Immature natural killer cell (primary cell): Measurements from ENCODE around the gene MFAP3L. TPM values are rescaled to one million over a fixed set of nuclear protein-coding genes. Genes with fewer than 3 reads are reported as not detected.
"Not testable (repeated sequence)": the region's sequence is repeated elsewhere in the genome, so short reads cannot be mapped to it uniquely, and the experiment has no call there.

ENCODE experiments used
- DNase-seq, 3 donors: peaks; one replicate each; pipeline ENCODE4 v3.0.0; 2022; ENCODE audit warnings: mixed read lengths in 1 of 3
- H3K27ac Mint-ChIP-seq, 6 donors: one replicate each; pipeline ENCODE4 v1.8.0; 2020; ENCODE audit warnings: mixed read lengths in 6 of 6, mild to moderate bottlenecking in 5 of 6, inconsistent platforms in 4 of 6, moderate library complexity in 3 of 6
- H3K27me3 Mint-ChIP-seq, 3 donors: one replicate each; pipeline ENCODE4 v1.8.0; 2020 to 2021; ENCODE audit warnings: low read depth in 3 of 3, mild to moderate bottlenecking in 3 of 3, mixed read lengths in 3 of 3, moderate library complexity in 3 of 3, inconsistent platforms in 1 of 3
- H3K36me3 Mint-ChIP-seq, 3 donors: one replicate each; pipeline ENCODE4 v1.8.0; 2020; ENCODE audit warnings: mixed read lengths in 3 of 3, inconsistent platforms in 2 of 3, mild to moderate bottlenecking in 2 of 3
- H3K4me1 Mint-ChIP-seq, 2 donors: one replicate each; pipeline ENCODE4 v1.8.0; 2020; ENCODE audit warnings: inconsistent platforms in 2 of 2, mild to moderate bottlenecking in 2 of 2, mixed read lengths in 2 of 2, moderate library complexity in 1 of 2
- H3K4me3 Mint-ChIP-seq, 5 donors: one replicate each; pipeline ENCODE4 v1.8.0; 2020; ENCODE audit warnings: mild to moderate bottlenecking in 5 of 5, mixed read lengths in 5 of 5, inconsistent platforms in 3 of 5, moderate library complexity in 3 of 5
- H3K9me3 Mint-ChIP-seq, 6 donors: one replicate each; pipeline ENCODE4 v1.8.0; 2020; ENCODE audit warnings: mild to moderate bottlenecking in 6 of 6, mixed read lengths in 6 of 6, inconsistent platforms in 4 of 6, moderate library complexity in 3 of 6
- polyA plus RNA-seq, 3 donors: library from polyadenylated mRNA; unstranded; fragments of 300-500 nt; fragmentation: Illumina TruSeq; gene quantifications; one replicate each; pipeline ENCODE4 v1.2.3, GENCODE V29; 2021

Gene MFAP3L
- polyA plus RNA-seq, 3 donors from 2014 or later: 0.63 to 3.4 (median 2.9) TPM

- Mint-ChIP-seq H3K27me3 (peaks cover 0 to 6% (median 2%) of the 10 kb centered on the region in 3 donors), H3K4me3 (no peak overlapping the region), H3K9me3 (peaks cover 0 to 2% (median 0%) of the 10 kb centered on the region in 6 donors), H3K27ac (no peak overlapping the region), H3K4me1 (no peaks in the 10 kb centered on the region), H3K36me3 (no peaks in the 10 kb centered on the region)
- no peak for DNase-seq
Measured at GRCh38 chr4:169968999-169969398, 57.2 kb downstream of the MFAP3L start.

DNA sequence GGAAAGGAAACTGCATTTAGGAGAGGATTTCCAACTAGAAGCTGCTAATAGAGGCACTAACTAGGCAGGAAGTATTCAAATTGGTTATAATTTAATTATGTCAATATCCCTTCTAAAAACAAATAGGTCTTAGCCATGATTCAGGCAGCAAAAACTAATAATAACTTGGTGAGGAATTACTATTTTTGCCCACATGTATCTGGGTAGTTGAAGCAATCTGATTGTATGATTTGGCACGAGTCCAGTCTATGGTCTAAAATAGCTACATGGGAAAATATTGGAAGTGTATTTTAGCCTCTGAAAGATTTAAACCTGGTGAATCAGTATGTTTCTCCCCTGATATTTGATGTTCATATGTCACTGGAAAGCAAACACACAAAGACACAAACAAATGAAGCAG lies 62.2 kb downstream of the MFAP3L start:
- H3K36me3 Mint-ChIP-seq: no peaks in the 10 kb centered on the region
- peaks cover 0 to 3% (median 2%) of the 10 kb centered on the region in 3 donors for H3K27me3 Mint-ChIP-seq
- no peak for DNase-seq
- no peak overlapping the region for H3K4me3 Mint-ChIP-seq
- no peaks in the 10 kb centered on the region for H3K4me1 Mint-ChIP-seq
- H3K27ac Mint-ChIP-seq: no peak overlapping the region
- peaks cover 0 to 6% (median 0%) of the 10 kb centered on the region in 6 donors for H3K9me3 Mint-ChIP-seq

DNA sequence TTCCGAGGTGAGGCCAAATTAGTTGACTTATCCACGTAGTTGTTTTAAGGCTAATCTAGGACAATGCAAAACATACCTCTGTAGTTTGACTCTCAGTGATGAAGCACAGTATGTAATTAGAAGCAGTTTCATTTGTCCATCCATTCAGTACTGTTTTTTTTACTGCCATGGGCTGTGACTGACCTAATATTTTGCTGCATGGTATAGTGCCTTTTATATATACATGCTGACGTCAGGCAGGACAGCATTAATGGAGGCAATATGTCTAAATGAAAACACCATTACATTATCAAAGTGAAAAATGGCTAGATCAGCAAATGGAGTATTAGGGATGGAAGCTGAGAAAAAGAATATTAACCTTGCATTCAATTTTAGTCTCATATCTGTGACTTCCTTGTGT lies 66.9 kb downstream of the MFAP3L start:
- peaks cover 0 to 6% (median 4%) of the 10 kb centered on the region in 3 donors for H3K27me3 Mint-ChIP-seq
- H3K36me3 Mint-ChIP-seq: no peaks in the 10 kb centered on the region
- H3K27ac Mint-ChIP-seq: no peak overlapping the region
- no peak for DNase-seq
- no peak overlapping the region for H3K4me3 Mint-ChIP-seq
- peaks cover 0 to 4% (median 0%) of the 10 kb centered on the region in 6 donors for H3K9me3 Mint-ChIP-seq
- H3K4me1 Mint-ChIP-seq: no peaks in the 10 kb centered on the region

DNA sequence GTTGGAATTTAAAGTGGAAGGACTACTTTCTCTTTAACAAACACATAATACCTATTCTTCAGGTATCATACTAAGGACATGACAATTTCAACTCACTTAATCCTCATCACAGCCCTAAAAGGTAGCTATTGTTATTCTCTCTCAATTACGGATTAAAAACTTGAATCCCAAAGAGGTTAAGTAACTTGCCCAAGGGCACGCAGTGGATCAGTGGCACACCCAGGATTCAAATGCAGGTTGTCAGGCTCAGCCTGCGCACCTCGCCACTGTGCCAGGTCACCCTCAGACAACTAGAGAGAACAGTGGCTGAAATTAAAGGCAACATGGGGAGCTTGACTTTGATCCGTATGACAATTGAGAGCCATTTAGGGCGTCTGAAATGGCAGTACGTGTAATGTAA lies 67.6 kb downstream of the MFAP3L start:
- peaks cover 0 to 6% (median 4%) of the 10 kb centered on the region in 3 donors for H3K27me3 Mint-ChIP-seq
- H3K27ac Mint-ChIP-seq: no peak overlapping the region
- no peaks in the 10 kb centered on the region for H3K36me3 Mint-ChIP-seq
- H3K4me1 Mint-ChIP-seq: no peaks in the 10 kb centered on the region
- DNase-seq: no peak
- H3K4me3 Mint-ChIP-seq: no peak overlapping the region
- peaks cover 0 to 4% (median 0%) of the 10 kb centered on the region in 6 donors for H3K9me3 Mint-ChIP-seq

DNA sequence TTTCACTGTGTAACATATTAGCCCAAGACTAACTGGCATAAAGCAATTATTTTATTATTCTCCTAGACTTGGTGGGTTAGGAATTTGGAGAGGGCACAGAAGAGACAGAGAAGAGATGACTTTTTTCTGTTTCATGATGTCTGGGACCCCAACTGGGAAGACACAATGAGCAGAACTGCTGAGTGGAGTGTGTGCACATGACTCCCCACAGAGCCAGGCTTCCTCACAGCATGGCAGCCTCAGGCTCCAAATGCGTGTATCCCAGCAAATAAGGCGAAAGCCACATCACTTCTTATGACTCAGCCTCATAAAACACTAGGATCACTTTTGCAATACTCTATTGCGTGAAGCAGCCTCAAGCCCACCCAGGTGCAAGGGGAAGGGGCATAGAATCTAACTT lies 68.4 kb downstream of the MFAP3L start:
- H3K4me1 Mint-ChIP-seq: no peaks in the 10 kb centered on the region
- no peak overlapping the region for H3K27ac Mint-ChIP-seq
- peaks cover 0 to 6% (median 4%) of the 10 kb centered on the region in 3 donors for H3K27me3 Mint-ChIP-seq
- H3K4me3 Mint-ChIP-seq: no peak overlapping the region
- peaks cover 0 to 4% (median 0%) of the 10 kb centered on the region in 6 donors for H3K9me3 Mint-ChIP-seq
- no peak for DNase-seq
- H3K36me3 Mint-ChIP-seq: no peaks in the 10 kb centered on the region

DNA sequence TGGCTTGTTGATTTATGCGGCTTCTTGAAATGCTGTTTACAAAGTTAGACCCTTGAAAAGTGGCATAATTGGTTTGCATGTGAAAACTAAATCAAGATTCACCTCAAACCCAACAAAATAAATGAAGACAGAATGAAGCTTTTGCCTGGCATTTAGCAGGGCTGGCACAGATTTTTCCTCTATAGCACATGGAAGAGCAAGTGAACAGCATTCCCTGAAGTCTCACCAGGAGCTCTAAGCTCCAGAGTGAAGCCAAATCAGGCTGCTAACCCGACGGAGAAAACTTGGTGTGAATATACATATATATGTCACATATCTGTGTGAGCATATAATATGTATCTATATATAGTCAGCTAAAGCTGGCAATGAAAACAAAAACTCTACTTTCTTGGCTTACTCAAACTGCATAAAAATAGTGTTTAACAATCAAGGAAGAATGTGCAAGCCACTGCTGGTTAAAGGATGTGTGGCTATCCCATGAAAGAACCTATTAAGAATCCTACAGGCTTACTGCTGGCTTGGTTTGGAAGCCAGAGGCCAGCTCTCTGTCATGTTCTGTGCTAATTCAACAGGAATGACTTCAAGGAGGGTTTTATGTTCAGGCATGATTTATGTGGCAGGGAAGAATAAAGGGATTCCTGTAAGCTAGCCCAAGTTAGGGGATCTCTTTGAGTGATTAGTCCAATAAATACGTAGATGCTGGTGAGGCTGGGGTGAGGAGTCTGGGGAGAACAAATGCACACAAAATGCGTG lies 69.9 kb downstream of the MFAP3L start:
- no peaks in the 10 kb centered on the region for H3K9me3 Mint-ChIP-seq
- no peaks in the 10 kb centered on the region for H3K4me1 Mint-ChIP-seq
- no peak overlapping the region for H3K27ac Mint-ChIP-seq
- DNase-seq: no peak
- peaks cover 0 to 6% (median 4%) of the 10 kb centered on the region in 3 donors for H3K27me3 Mint-ChIP-seq
- H3K36me3 Mint-ChIP-seq: no peaks in the 10 kb centered on the region
- no peak overlapping the region for H3K4me3 Mint-ChIP-seq

GRCh38 chr4:169955521-169955920 lies 70.7 kb downstream of the MFAP3L start:
- Mint-ChIP-seq H3K27ac (no peak overlapping the region), H3K27me3 (peaks cover 0 to 4% (median 4%) of the 10 kb centered on the region in 3 donors), H3K4me1 (no peaks in the 10 kb centered on the region), H3K9me3 (no peaks in the 10 kb centered on the region), H3K4me3 (no peak overlapping the region), H3K36me3 (no peaks in the 10 kb centered on the region)
- DNase-seq: no peak

DNA sequence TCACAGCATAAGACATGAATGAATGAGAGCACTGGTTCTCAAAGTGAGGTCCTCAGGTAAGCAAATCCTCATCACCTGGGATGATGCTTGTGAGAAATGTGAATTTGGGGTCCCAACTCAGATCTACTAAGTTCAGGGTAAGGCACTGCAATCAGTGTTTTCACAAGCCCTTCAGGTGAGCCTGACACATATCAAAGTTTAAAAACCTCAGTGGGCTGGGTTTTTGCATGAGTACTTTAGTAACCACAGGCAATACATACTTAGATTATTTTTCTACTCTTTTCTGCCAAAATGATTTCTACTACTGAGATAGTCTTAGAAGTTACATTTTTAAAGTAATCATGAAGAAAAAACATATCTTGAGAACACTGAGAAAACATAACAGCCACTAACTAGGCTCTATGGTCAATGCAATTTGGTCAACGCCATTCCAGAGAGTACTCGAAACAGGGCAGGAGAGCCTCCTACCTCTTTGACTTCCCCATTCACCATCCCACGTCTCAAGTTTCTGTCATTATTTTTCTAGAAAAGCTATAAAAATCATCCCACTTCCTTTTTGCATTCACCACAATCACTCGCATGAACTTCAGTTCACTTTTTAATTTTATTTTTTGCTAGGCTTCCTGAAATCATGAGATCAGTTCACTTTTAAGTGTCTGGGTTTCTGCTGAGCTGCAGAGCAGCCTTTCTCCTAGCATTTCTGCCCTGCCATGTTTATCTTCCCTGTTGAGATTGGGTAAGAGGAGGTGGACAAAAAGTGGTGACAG lies 73.8 kb downstream of the MFAP3L start:
- H3K36me3 Mint-ChIP-seq: no peaks in the 10 kb centered on the region
- H3K27me3 Mint-ChIP-seq: peaks cover 0 to 5% (median 5%) of the 10 kb centered on the region in 3 donors
- H3K27ac Mint-ChIP-seq: no peak overlapping the region
- H3K9me3 Mint-ChIP-seq: no peaks in the 10 kb centered on the region
- DNase-seq: no peak
- no peaks in the 10 kb centered on the region for H3K4me1 Mint-ChIP-seq
- H3K4me3 Mint-ChIP-seq: no peak overlapping the region

- Mint-ChIP-seq H3K36me3 (no peaks in the 10 kb centered on the region), H3K9me3 (no peaks in the 10 kb centered on the region), H3K27me3 (peaks cover 2 to 5% (median 3%) of the 10 kb centered on the region in 3 donors), H3K4me1 (no peaks in the 10 kb centered on the region), H3K27ac (no peak overlapping the region), H3K4me3 (no peak overlapping the region)
- DNase-seq: no peak
Measured at GRCh38 chr4:169948271-169948670, 77.9 kb downstream of the MFAP3L start.

GRCh38 chr4:169945636-169946035 lies 80.6 kb downstream of the MFAP3L start:
- Mint-ChIP-seq H3K36me3 (no peaks in the 10 kb centered on the region), H3K27me3 (peaks cover 2 to 7% (median 3%) of the 10 kb centered on the region in 3 donors), H3K9me3 (peaks cover 0 to 2% (median 0%) of the 10 kb centered on the region in 6 donors), H3K4me3 (no peak overlapping the region), H3K27ac (no peak overlapping the region), H3K4me1 (no peaks in the 10 kb centered on the region)
- DNase-seq: no peak

- H3K36me3 Mint-ChIP-seq, H3K27me3 Mint-ChIP-seq, H3K4me3 Mint-ChIP-seq, H3K27ac Mint-ChIP-seq, DNase-seq, H3K9me3 Mint-ChIP-seq, H3K4me1 Mint-ChIP-seq: not testable (repeated sequence)
Measured at GRCh38 chr4:169943601-169944000, 82.6 kb downstream of the MFAP3L start.

DNA sequence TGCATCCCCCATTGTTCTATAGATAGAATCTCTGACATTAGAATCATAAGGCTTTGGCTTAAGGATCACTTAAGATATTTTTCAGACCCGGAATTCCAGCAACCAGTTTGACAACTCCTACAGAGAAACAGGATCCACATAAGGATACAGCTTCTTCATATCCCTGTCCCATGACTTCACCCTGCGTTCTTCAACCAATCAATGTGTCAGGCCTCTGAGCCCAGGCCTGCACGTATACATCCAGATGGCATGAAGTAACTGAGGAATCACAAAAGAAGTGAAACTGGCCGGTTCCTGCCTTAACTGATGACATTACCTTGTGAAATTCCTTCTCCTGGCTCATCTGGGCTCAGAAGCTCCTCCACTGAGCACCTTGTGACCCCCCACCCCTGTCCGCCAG lies 85.1 kb downstream of the MFAP3L start:
- Mint-ChIP-seq H3K4me1 (no peaks in the 10 kb centered on the region), H3K27ac (no peak overlapping the region), H3K9me3 (peaks cover 0 to 2% (median 0%) of the 10 kb centered on the region in 6 donors), H3K36me3 (no peaks in the 10 kb centered on the region), H3K4me3 (no peak overlapping the region), H3K27me3 (peaks cover 0 to 4% (median 3%) of the 10 kb centered on the region in 3 donors)
- DNase-seq: no peak

DNA sequence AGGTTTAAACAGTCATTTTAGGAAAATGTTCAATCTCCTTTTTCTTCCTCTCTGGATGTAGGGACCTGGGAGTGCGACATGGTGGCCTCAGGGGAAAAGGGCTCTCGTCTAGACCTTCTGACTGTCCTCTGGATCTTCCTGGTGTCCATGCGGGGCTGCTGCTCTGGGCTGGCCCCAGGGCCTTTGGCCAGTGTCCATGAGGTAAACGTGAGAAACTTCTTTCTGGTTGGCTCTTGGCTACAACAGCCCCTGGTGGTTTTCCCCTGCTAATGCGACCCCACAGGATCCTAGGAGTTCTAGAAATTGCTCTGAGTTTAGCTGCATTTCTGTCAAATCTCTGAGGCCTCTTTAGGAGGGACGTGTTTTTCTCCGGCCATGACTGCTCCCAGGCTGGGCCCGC lies 85.7 kb downstream of the MFAP3L start:
- Mint-ChIP-seq H3K4me3 (no peak overlapping the region), H3K4me1 (no peaks in the 10 kb centered on the region), H3K36me3 (no peaks in the 10 kb centered on the region), H3K27ac (no peak overlapping the region), H3K27me3 (peaks cover 0 to 4% (median 3%) of the 10 kb centered on the region in 3 donors), H3K9me3 (peaks cover 0 to 2% (median 0%) of the 10 kb centered on the region in 6 donors)
- no peak for DNase-seq
